ENCODE results near the gene PCIF1. TPM values are rescaled to one million over a fixed set of nuclear protein-coding genes. Genes with fewer than 3 reads are reported as not detected.

Gene PCIF1
- polyA plus RNA-seq, 3 donors = 41.0 to 54.9 (median 50.4) TPM

GRCh38 chr20:45962031-45962755 lies 27.7 kb downstream of the PCIF1 start:
- Mint-ChIP-seq H3K4me1 (no peaks in the 10 kb centered on the region), H3K36me3 (peaks cover 84 to 99% of the 10 kb centered on the region in 2 donors), H3K27me3 (ENCODE audit: low read depth in 3 of 3) (peaks cover 0 to 2% (median 0%) of the 10 kb centered on the region in 3 donors), H3K27ac (peak overlapping the region in 3 of 7 donors; percentile 22 to 52 (median 50)), H3K9me3 (peaks cover 0 to 3% (median 0%) of the 10 kb centered on the region in 7 donors), H3K4me3 (no peak overlapping the region)
- Histone ChIP-seq H3K9me3 (replicated peaks in 1 of 2; ENCODE audit: control insufficient read depth in 1 of 2, insufficient read depth in 1 of 2, low read length in 2 of 2) (no peaks in the 10 kb centered on the region), H3K4me3 (replicated peaks in 1 of 3; ENCODE audit: low read depth in 2 of 3, low read length in 3 of 3) (no peak overlapping the region), H3K27ac (ENCODE audit: low read depth in 1 of 2, low read length in 2 of 2) (no peak overlapping the region), H3K4me1 (ENCODE audit: control insufficient read depth in 1 of 2, insufficient read depth in 2 of 2, low read length in 2 of 2) (no peaks in the 10 kb centered on the region), H3K9ac (ENCODE audit: insufficient read depth, low read length, poor library complexity, severe bottlenecking) (no peak overlapping the region), H4K20me1 (ENCODE audit: insufficient read depth, low read length) (peaks cover 18% of the 10 kb centered on the region), H3K36me3 (replicated peaks in 1 of 2; ENCODE audit: control insufficient read depth in 1 of 2, insufficient read depth in 2 of 2, low read length in 2 of 2) (peaks cover 87 to 99% of the 10 kb centered on the region in 2 donors), H2AFZ (ENCODE audit: insufficient read depth, low read depth, low read length, poor library complexity, severe bottlenecking) (no peak overlapping the region), H3K4me2 (replicated peaks; ENCODE audit: extremely low read depth, low read length, poor library complexity, severe bottlenecking) (no peak overlapping the region), H3K79me2 (ENCODE audit: insufficient read depth, low read length) (no peaks in the 10 kb centered on the region), H3K27me3 (ENCODE audit: control insufficient read depth in 2 of 2, insufficient read depth in 2 of 2, low read length in 2 of 2) (no peaks in the 10 kb centered on the region)
- 97% methylated on average over 22 of the region's 26 CpGs for WGBS (ENCODE audit: insufficient coverage)
- intact Hi-C loops (cut with micrococcal nuclease) = loop anchor here (2.0 to 5.0 kb wide), 2 partner anchors 160 to 163 kb away; no protein-coding TSS in a partner anchor
- TF ChIP-seq CTCF (IDR thresholded peaks at IDR 0.05) = no peak
- no peak for DNase-seq

- no peak overlapping the region for H3K4me3 ChIP-seq (replicated peaks in 1 of 3; ENCODE audit: low read depth in 2 of 3, low read length in 3 of 3)
- Mint-ChIP-seq H3K27ac (peak overlapping the region in 4 of 7 donors; percentile 4 to 51 (median 23)), H3K27me3 (ENCODE audit: low read depth in 3 of 3) (peaks cover 0 to 2% (median 0%) of the 10 kb centered on the region in 3 donors), H3K4me1 (peaks cover under 1% of the 10 kb centered on the region), H3K4me3 (no peak overlapping the region), H3K9me3 (peaks cover 0 to 3% (median 0%) of the 10 kb centered on the region in 7 donors), H3K36me3 (peaks cover 85 to 99% of the 10 kb centered on the region in 2 donors)
- peaks cover 28% of the 10 kb centered on the region for H4K20me1 ChIP-seq (ENCODE audit: insufficient read depth, low read length)
- peaks cover 87 to 99% of the 10 kb centered on the region in 2 donors for H3K36me3 ChIP-seq (replicated peaks in 1 of 2; ENCODE audit: control insufficient read depth in 1 of 2, insufficient read depth in 2 of 2, low read length in 2 of 2)
- no peak overlapping the region for H3K9ac ChIP-seq (ENCODE audit: insufficient read depth, low read length, poor library complexity, severe bottlenecking)
- peak; percentile 40 for TF ChIP-seq CTCF (IDR thresholded peaks at IDR 0.05)
- no peaks in the 10 kb centered on the region for H3K9me3 ChIP-seq (replicated peaks in 1 of 2; ENCODE audit: control insufficient read depth in 1 of 2, insufficient read depth in 1 of 2, low read length in 2 of 2)
- peaks cover under 1 to 2% of the 10 kb centered on the region in 2 donors for H3K4me1 ChIP-seq (ENCODE audit: control insufficient read depth in 1 of 2, insufficient read depth in 2 of 2, low read length in 2 of 2)
- intact Hi-C loops (cut with micrococcal nuclease) = loop anchor here (2.0 to 5.0 kb wide), 2 partner anchors 161 to 165 kb away; no protein-coding TSS in a partner anchor
- H3K4me2 ChIP-seq (replicated peaks; ENCODE audit: extremely low read depth, low read length, poor library complexity, severe bottlenecking) = no peak overlapping the region
- peak in 2 of 3 donors; percentile 41 to 44 for DNase-seq
- no peak overlapping the region for H3K27ac ChIP-seq (ENCODE audit: low read depth in 1 of 2, low read length in 2 of 2)
- 91% methylated on average over 22 of the region's 34 CpGs for WGBS (ENCODE audit: insufficient coverage)
- H2AFZ ChIP-seq (ENCODE audit: insufficient read depth, low read depth, low read length, poor library complexity, severe bottlenecking) = no peak overlapping the region
- H3K27me3 ChIP-seq (ENCODE audit: control insufficient read depth in 2 of 2, insufficient read depth in 2 of 2, low read length in 2 of 2) = no peaks in the 10 kb centered on the region
- H3K79me2 ChIP-seq (ENCODE audit: insufficient read depth, low read length) = peaks cover 3% of the 10 kb centered on the region
These were observed 28.8 kb downstream of the PCIF1 start for GRCh38 chr20:45963059-45964005.

Data from CD14-positive monocyte (primary cell).